Natural killer cell (primary cell): ENCODE measurements around the gene MAGED4B. TPM values are rescaled to one million over a fixed set of nuclear protein-coding genes. Genes with fewer than 3 reads are reported as not detected.
"Not testable (repeated sequence)": the region's sequence is repeated elsewhere in the genome, so short reads cannot be mapped to it uniquely, and the experiment has no call there.

Source experiments
- ATAC-seq, 3 donors: fragments of 150-1000 bp in 2 of 3; fragments of 200-7000 bp in 1 of 3; cut with Tn5 transposase; 1 replicate in 1 of 3; 2 replicates in 2 of 3; pipeline ENCODE4 v1.10.0; 2021; ENCODE audit warnings: mild to moderate bottlenecking in 2 of 3, moderate library complexity in 2 of 3
- DNase-seq, 2 donors: peaks; one replicate each; pipeline versions ENCODE4 v3.0.0 to v3.0.0-alpha.2; 2013 to 2021; ENCODE audit warnings: mixed read lengths in 1 of 2
- H3K27ac ChIP-seq: one replicate; pipeline ENCODE4 v1.5.1; 2013; ENCODE audit warnings: mild to moderate bottlenecking, low read length
- H3K27me3 ChIP-seq: one replicate; pipeline ENCODE4 v1.6.1; 2013; ENCODE audit warnings: low read length; ENCODE audit not compliant: control insufficient read depth, insufficient read depth
- H3K36me3 ChIP-seq: one replicate; pipeline ENCODE4 v1.6.1; 2013; ENCODE audit warnings: low read length; ENCODE audit not compliant: control insufficient read depth, insufficient read depth
- H3K4me1 ChIP-seq: one replicate; pipeline ENCODE4 v1.6.1; 2013; ENCODE audit warnings: low read length; ENCODE audit not compliant: control insufficient read depth, insufficient read depth
- H3K4me3 ChIP-seq: one replicate; pipeline ENCODE4 v1.5.1; 2013; ENCODE audit warnings: low read length
- H3K9me3 ChIP-seq: one replicate; pipeline ENCODE4 v1.6.1; 2013; ENCODE audit warnings: low read length; ENCODE audit not compliant: control insufficient read depth, insufficient read depth
- H3K27ac Mint-ChIP-seq, 2 donors: one replicate each; pipeline ENCODE4 v1.8.0; 2022; ENCODE audit warnings: mild to moderate bottlenecking in 2 of 2, mixed read lengths in 2 of 2, moderate library complexity in 1 of 2
- H3K27me3 Mint-ChIP-seq, 2 donors: one replicate each; pipeline ENCODE4 v1.8.0; 2022; ENCODE audit warnings: low read depth in 2 of 2, mixed read lengths in 2 of 2
- H3K36me3 Mint-ChIP-seq: one replicate; pipeline ENCODE4 v1.8.0; 2022; ENCODE audit warnings: mixed read lengths
- H3K4me1 Mint-ChIP-seq, 2 donors: one replicate each; pipeline ENCODE4 v1.8.0; 2022; ENCODE audit warnings: mixed read lengths in 2 of 2
- H3K4me3 Mint-ChIP-seq: one replicate; pipeline ENCODE4 v1.8.0; 2022; ENCODE audit warnings: mild to moderate bottlenecking, moderate library complexity, mixed read lengths
- H3K9me3 Mint-ChIP-seq, 2 donors: one replicate each; pipeline ENCODE4 v1.8.0; 2022; ENCODE audit warnings: mixed read lengths in 2 of 2
- CTCF ChIP-seq: fragments of 200-600 bp; IDR thresholded peaks from one replicate; pipeline ENCODE4 v1.8.0; 2022; ENCODE audit warnings: antibody characterized with exemption
- WGBS: methylation state at CpG from one replicate; pipeline ENCODE4 v1.1.7; 2013; ENCODE audit warnings: missing lambda C conversion rate; ENCODE audit not compliant: insufficient coverage; 5-methylcytosine and 5-hydroxymethylcytosine counted together
- intact Hi-C: fragments of 100-400 bp; cut with micrococcal nuclease; formaldehyde crosslinking; loops from one replicate; pipeline ENCODE4 v1.14.2; 2022
- total RNA-seq, 4 donors: library from RNA; stranded (reverse); fragments of 120-200 nt in 1 of 4; gene quantifications; one replicate each; pipeline versions ENCODE4 v1.2.3 to v1.2.4, GENCODE V29; 2013 to 2022

The MAGED4B gene
- total RNA-seq, 3 donors from 2014 or later (not counting 1 experiment from before 2014, with no cell fraction given) = 1.3 to 2.8 TPM; not detected in 1

GRCh38 chrX:52078131-52078530 is 9.1 kb upstream of the MAGED4B start:
- no peaks in the 10 kb centered on the region for H3K27me3 ChIP-seq
- ATAC-seq (no peak), DNase-seq (no peak)
- H3K27ac Mint-ChIP-seq = no peak overlapping the region
- WGBS = 10% methylated on average over 1 of the region's 1 CpG
- TF ChIP-seq CTCF = no peak
- no peak overlapping the region for H3K27ac ChIP-seq
- intact Hi-C loops = no loop called here
- H3K9me3 ChIP-seq = no peaks in the 10 kb centered on the region
- H3K4me3 Mint-ChIP-seq = no peak overlapping the region
- no peak overlapping the region for H3K4me3 ChIP-seq
- no peaks in the 10 kb centered on the region for H3K9me3 Mint-ChIP-seq
- no peaks in the 10 kb centered on the region for H3K27me3 Mint-ChIP-seq
- H3K4me1 Mint-ChIP-seq = no peaks in the 10 kb centered on the region
- no peaks in the 10 kb centered on the region for H3K36me3 Mint-ChIP-seq
- H3K36me3 ChIP-seq = no peaks in the 10 kb centered on the region
- H3K4me1 ChIP-seq = no peaks in the 10 kb centered on the region

- H3K4me1 ChIP-seq, H3K4me3 ChIP-seq, H3K4me1 Mint-ChIP-seq, H3K27ac ChIP-seq, H3K36me3 ChIP-seq, H3K27me3 ChIP-seq, DNase-seq, H3K36me3 Mint-ChIP-seq, H3K27ac Mint-ChIP-seq, ATAC-seq, H3K9me3 ChIP-seq, H3K4me3 Mint-ChIP-seq, H3K9me3 Mint-ChIP-seq, intact Hi-C loops: not testable (repeated sequence)
- no CpG with 5 or more reads among the region's 6 CpGs for WGBS
- H3K27me3 Mint-ChIP-seq = peaks cover 5 to 11% of the 10 kb centered on the region in 2 donors
These were observed 26.7 kb downstream of the MAGED4B start for GRCh38 chrX:52042288-52042687.

GRCh38 chrX:52034211-52034610 is 34.8 kb downstream of the MAGED4B start:
- Mint-ChIP-seq H3K9me3 (no peaks in the 10 kb centered on the region), H3K4me1 (no peaks in the 10 kb centered on the region), H3K27me3 (peaks cover 8 to 23% of the 10 kb centered on the region in 2 donors), H3K36me3 (no peaks in the 10 kb centered on the region), H3K27ac (no peak overlapping the region), H3K4me3 (no peak overlapping the region)
- no peak for DNase-seq
- no peak for TF ChIP-seq CTCF
- H3K27ac ChIP-seq = no peak overlapping the region
- WGBS = 69% methylated on average over 1 of the region's 1 CpG
- intact Hi-C loops = no loop called here
- ATAC-seq = no peak
- H3K27me3 ChIP-seq = no peaks in the 10 kb centered on the region
- no peaks in the 10 kb centered on the region for H3K4me1 ChIP-seq
- no peak overlapping the region for H3K4me3 ChIP-seq
- no peaks in the 10 kb centered on the region for H3K36me3 ChIP-seq
- no peaks in the 10 kb centered on the region for H3K9me3 ChIP-seq

DNA sequence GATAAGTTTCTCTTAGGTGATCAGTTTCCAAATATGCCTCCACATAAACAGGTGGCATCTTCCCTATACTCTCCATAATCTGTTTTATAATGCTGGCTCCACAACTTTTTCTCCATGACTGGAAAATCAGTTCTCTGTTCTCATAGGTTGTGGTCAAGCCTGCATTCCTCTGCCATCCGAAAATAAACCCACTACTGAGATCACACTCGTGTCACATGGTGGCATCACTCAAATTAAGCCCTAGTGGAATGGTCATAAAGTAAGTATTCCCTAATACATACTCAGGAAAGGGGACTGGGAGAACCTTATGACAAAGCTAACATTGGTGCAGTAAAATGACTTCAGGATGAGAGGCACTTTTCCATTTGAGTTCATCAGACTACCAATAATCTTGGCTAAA is 37.6 kb downstream of the MAGED4B start:
- Histone ChIP-seq H3K4me3 (no peak overlapping the region), H3K36me3 (no peaks in the 10 kb centered on the region), H3K4me1 (no peaks in the 10 kb centered on the region), H3K27me3 (no peaks in the 10 kb centered on the region), H3K9me3 (no peaks in the 10 kb centered on the region), H3K27ac (no peak overlapping the region)
- Mint-ChIP-seq H3K9me3 (no peaks in the 10 kb centered on the region), H3K4me3 (no peak overlapping the region), H3K27me3 (peaks cover 6 to 18% of the 10 kb centered on the region in 2 donors), H3K27ac (no peak overlapping the region), H3K36me3 (no peaks in the 10 kb centered on the region), H3K4me1 (no peaks in the 10 kb centered on the region)
- no peak for ATAC-seq
- TF ChIP-seq CTCF = no peak
- WGBS = no CpG with 5 or more reads among the region's 2 CpGs
- DNase-seq = no peak
- intact Hi-C loops = no loop called here
